Measurements from ENCODE around the gene MORN3.
"Not testable (repeated sequence)": the region's sequence is repeated elsewhere in the genome, so short reads cannot be mapped to it uniquely, and the experiment has no call there.

MORN3 gene

DNA sequence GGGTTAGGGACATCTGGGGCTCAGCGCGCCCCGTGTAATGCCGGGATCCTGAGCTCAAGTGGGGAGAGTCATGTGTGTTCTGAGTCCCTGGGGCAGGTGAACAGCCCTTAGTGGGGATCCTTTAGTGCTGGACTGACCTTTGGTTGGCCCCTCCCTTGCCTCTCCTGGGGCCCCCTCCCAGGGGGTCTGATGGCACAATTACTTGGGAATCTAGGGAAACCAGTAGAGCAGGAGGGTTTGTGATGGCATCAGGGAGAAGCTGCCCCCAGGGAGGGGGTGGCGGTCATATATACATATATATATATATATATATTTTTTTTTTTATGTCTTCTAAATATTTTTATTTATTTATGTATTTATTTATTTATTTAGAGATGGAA, at the start of gene MORN3:
TSS of gene MORN3 (minus strand) at position 134 of the 380 bp plus-strand sequence. CDS start 171 bp downstream, outside the sequence.
- Histone ChIP-seq H3K4me1 (ENCODE audit: insufficient read depth, low read length) (peaks cover 11% of the 10 kb centered on the region), H3K27ac (ENCODE audit: low read depth, low read length) (no peak within 1 kb of the TSS), H3K9ac (ENCODE audit: low read length) (no peak within 1 kb of the TSS), H3K27me3 (ENCODE audit: control insufficient read depth in 1 of 2, insufficient read depth in 2 of 2, low read length in 2 of 2) (no peaks in the 10 kb centered on the region), H3K4me3 (ENCODE audit: low read depth in 1 of 2, low read length in 2 of 2) (no peak within 1 kb of the TSS), H3K9me3 (ENCODE audit: low read length) (no peaks in the 10 kb centered on the region), H3K36me3 (ENCODE audit: insufficient read depth, low read length) (no peaks in the 10 kb centered on the region)

- Histone ChIP-seq H3K4me1 (ENCODE audit: insufficient read depth, low read length) (peaks cover 3% of the 10 kb centered on the region), H3K36me3 (ENCODE audit: insufficient read depth, low read length) (no peaks in the 10 kb centered on the region), H3K27me3 (ENCODE audit: control insufficient read depth in 1 of 2, insufficient read depth in 2 of 2, low read length in 2 of 2) (no peaks in the 10 kb centered on the region), H3K9ac (ENCODE audit: low read length) (no peak overlapping the region), H3K4me3 (ENCODE audit: low read depth in 1 of 2, low read length in 2 of 2) (no peak overlapping the region), H3K27ac (ENCODE audit: low read depth, low read length) (no peak overlapping the region), H3K9me3 (ENCODE audit: low read length) (no peaks in the 10 kb centered on the region)
Observed at GRCh38 chr12:121718653-121719239, 49.3 kb upstream of the MORN3 start.

- H3K27me3 ChIP-seq (ENCODE audit: control insufficient read depth in 1 of 2, insufficient read depth in 2 of 2, low read length in 2 of 2) = no peaks in the 10 kb centered on the region
- no peak overlapping the region for H3K27ac ChIP-seq (ENCODE audit: low read depth, low read length)
Observed at GRCh38 chr12:121717041-121717699, 47.7 kb upstream of the MORN3 start.

GRCh38 chr12:121715862-121716435, 46.5 kb upstream of the MORN3 start:
- Histone ChIP-seq H3K27me3 (ENCODE audit: control insufficient read depth in 1 of 2, insufficient read depth in 2 of 2, low read length in 2 of 2) (no peaks in the 10 kb centered on the region), H3K9me3 (ENCODE audit: low read length) (no peaks in the 10 kb centered on the region), H3K9ac (ENCODE audit: low read length) (no peak overlapping the region), H3K27ac (ENCODE audit: low read depth, low read length) (no peak overlapping the region), H3K4me1 (ENCODE audit: insufficient read depth, low read length) (peaks cover 17% of the 10 kb centered on the region), H3K36me3 (ENCODE audit: insufficient read depth, low read length) (no peaks in the 10 kb centered on the region), H3K4me3 (ENCODE audit: low read depth in 1 of 2, low read length in 2 of 2) (no peak overlapping the region)

More at GRCh38 chr12:121717041-121717699, 47.7 kb upstream of the MORN3 start:
- no peaks in the 10 kb centered on the region for H3K36me3 ChIP-seq (ENCODE audit: insufficient read depth, low read length)
- peaks cover 11% of the 10 kb centered on the region for H3K4me1 ChIP-seq (ENCODE audit: insufficient read depth, low read length)
- no peak overlapping the region for H3K4me3 ChIP-seq (ENCODE audit: low read depth in 1 of 2, low read length in 2 of 2)
- H3K9ac ChIP-seq (ENCODE audit: low read length) = no peak overlapping the region
- no peaks in the 10 kb centered on the region for H3K9me3 ChIP-seq (ENCODE audit: low read length)

DNA sequence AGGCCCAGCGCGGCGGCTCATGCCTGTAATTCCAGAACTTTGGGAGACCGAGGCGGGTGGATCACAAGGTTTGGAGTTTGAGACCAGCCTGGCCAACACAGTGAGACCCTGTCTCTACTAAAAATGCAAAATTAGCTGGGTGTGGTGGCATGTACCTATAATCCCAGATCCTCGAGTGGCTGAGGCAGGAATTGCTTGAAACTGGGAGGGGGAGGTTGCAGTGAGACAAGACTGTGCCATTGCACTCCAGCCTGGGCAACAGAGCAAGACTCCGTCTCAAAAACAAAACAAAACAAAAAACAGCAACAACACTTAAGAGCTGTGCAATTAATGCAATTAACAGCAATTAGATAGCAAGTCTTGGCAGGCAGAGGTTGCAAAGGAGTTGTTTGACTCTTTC, 45.6 kb upstream of the MORN3 start:
- not testable (repeated sequence) for H3K9ac ChIP-seq (ENCODE audit: low read length); H3K4me3 ChIP-seq (ENCODE audit: low read depth in 1 of 2, low read length in 2 of 2); H3K27me3 ChIP-seq (ENCODE audit: control insufficient read depth in 1 of 2, insufficient read depth in 2 of 2, low read length in 2 of 2); H3K9me3 ChIP-seq (ENCODE audit: low read length); H3K36me3 ChIP-seq (ENCODE audit: insufficient read depth, low read length); H3K27ac ChIP-seq (ENCODE audit: low read depth, low read length)
- peaks cover 17% of the 10 kb centered on the region for H3K4me1 ChIP-seq (ENCODE audit: insufficient read depth, low read length)

- H3K27me3 ChIP-seq (ENCODE audit: control insufficient read depth in 1 of 2, insufficient read depth in 2 of 2, low read length in 2 of 2) = no peaks in the 10 kb centered on the region
- peak overlapping the region in 1 of 2 donors; percentile 81 for H3K4me3 ChIP-seq (ENCODE audit: low read depth in 1 of 2, low read length in 2 of 2)
- H3K4me1 ChIP-seq (ENCODE audit: insufficient read depth, low read length) = peaks cover 17% of the 10 kb centered on the region
- no peak overlapping the region for H3K27ac ChIP-seq (ENCODE audit: low read depth, low read length)
- H3K9me3 ChIP-seq (ENCODE audit: low read length) = no peaks in the 10 kb centered on the region
- H3K9ac ChIP-seq (ENCODE audit: low read length) = peak overlapping the region; percentile 43
- H3K36me3 ChIP-seq (ENCODE audit: insufficient read depth, low read length) = no peaks in the 10 kb centered on the region
Observed at GRCh38 chr12:121713793-121714192, 44.3 kb upstream of the MORN3 start.

- Histone ChIP-seq H3K4me1 (ENCODE audit: insufficient read depth, low read length) (peaks cover 17% of the 10 kb centered on the region), H3K9ac (ENCODE audit: low read length) (peak overlapping the region; percentile 43), H3K27me3 (ENCODE audit: control insufficient read depth in 1 of 2, insufficient read depth in 2 of 2, low read length in 2 of 2) (no peaks in the 10 kb centered on the region), H3K36me3 (ENCODE audit: insufficient read depth, low read length) (no peaks in the 10 kb centered on the region), H3K4me3 (ENCODE audit: low read depth in 1 of 2, low read length in 2 of 2) (peak overlapping the region; percentile 81 to 97), H3K27ac (ENCODE audit: low read depth, low read length) (peak overlapping the region; percentile 78), H3K9me3 (ENCODE audit: low read length) (no peaks in the 10 kb centered on the region)
Observed at GRCh38 chr12:121713257-121713777, 43.9 kb upstream of the MORN3 start.

DNA sequence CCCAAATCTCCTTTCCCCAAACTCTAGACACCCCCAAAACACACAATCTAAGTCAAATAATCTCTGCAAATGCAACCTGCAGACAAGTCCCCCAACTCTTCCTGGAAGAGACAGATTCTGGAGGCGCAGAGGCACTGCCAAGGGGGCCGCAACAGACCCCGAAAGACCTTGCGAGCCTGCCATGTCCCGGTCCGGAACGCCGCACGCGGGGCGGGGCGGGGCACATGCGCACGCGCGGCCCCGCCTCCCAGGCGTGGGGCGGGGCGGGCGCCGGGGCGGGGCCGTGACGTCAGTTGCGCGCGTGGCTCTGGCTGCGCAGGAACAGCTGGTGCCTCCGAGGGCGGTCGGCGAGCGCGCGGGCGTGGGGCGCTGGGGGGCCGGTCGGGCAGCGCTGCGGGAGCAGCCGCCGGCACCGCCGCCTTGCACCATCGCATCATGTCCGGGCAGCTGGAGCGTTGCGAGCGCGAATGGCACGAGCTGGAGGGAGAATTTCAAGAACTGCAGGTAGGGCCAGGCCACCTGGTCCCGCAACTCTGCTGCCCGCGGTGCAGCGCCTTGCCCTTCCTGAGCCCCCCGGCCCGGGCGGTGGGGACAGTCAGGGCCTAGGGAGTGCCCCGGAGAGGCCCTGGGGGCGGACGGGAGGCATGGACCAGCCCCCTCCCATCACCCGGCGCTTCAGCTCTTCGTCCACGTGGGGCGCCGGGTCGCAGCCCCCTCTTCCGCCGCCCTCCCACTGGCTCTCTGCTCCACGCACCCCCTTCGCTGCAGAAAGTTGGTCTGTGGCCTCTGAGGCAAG, 43.2 kb upstream of the MORN3 start, which contains the start of gene TMEM120B:
TSS of gene TMEM120B (plus strand) at position 292 of the 796 bp plus-strand sequence. CDS start at position 436, 144 bp downstream.
- peak within 1 kb of the TSS; percentile 62 for H3K9ac ChIP-seq (ENCODE audit: low read length)
- H3K27ac ChIP-seq (ENCODE audit: low read depth, low read length) = peak within 1 kb of the TSS; percentile 95
- no peaks in the 10 kb centered on the region for H3K9me3 ChIP-seq (ENCODE audit: low read length)
- no peaks in the 10 kb centered on the region for H3K27me3 ChIP-seq (ENCODE audit: control insufficient read depth in 1 of 2, insufficient read depth in 2 of 2, low read length in 2 of 2)
- peaks cover 17% of the 10 kb centered on the region for H3K4me1 ChIP-seq (ENCODE audit: insufficient read depth, low read length)
- H3K36me3 ChIP-seq (ENCODE audit: insufficient read depth, low read length) = no peaks in the 10 kb centered on the region
- H3K4me3 ChIP-seq (ENCODE audit: low read depth in 1 of 2, low read length in 2 of 2) = peak within 1 kb of the TSS; percentile 81 to 97

DNA sequence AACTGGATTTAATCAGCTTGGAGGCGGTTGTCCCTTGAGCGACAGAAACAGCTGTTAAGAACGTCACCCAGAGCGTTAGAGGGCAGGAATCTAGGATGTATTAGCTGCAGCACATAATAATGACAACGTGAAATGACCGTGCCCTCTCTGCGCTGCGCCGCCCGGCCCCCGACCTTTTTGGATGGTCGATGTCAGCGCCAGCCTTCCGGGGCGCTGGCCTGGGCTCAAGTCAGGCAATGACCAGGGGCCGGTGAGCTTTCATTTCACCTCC, 42.7 kb upstream of the MORN3 start:
- Histone ChIP-seq H3K9ac (ENCODE audit: low read length) (peak overlapping the region; percentile 62), H3K36me3 (ENCODE audit: insufficient read depth, low read length) (no peaks in the 10 kb centered on the region), H3K4me3 (ENCODE audit: low read depth in 1 of 2, low read length in 2 of 2) (peak overlapping the region; percentile 81 to 97), H3K27me3 (ENCODE audit: control insufficient read depth in 1 of 2, insufficient read depth in 2 of 2, low read length in 2 of 2) (no peaks in the 10 kb centered on the region), H3K27ac (ENCODE audit: low read depth, low read length) (peak overlapping the region; percentile 95), H3K4me1 (ENCODE audit: insufficient read depth, low read length) (peaks cover 17% of the 10 kb centered on the region), H3K9me3 (ENCODE audit: low read length) (no peaks in the 10 kb centered on the region)

DNA sequence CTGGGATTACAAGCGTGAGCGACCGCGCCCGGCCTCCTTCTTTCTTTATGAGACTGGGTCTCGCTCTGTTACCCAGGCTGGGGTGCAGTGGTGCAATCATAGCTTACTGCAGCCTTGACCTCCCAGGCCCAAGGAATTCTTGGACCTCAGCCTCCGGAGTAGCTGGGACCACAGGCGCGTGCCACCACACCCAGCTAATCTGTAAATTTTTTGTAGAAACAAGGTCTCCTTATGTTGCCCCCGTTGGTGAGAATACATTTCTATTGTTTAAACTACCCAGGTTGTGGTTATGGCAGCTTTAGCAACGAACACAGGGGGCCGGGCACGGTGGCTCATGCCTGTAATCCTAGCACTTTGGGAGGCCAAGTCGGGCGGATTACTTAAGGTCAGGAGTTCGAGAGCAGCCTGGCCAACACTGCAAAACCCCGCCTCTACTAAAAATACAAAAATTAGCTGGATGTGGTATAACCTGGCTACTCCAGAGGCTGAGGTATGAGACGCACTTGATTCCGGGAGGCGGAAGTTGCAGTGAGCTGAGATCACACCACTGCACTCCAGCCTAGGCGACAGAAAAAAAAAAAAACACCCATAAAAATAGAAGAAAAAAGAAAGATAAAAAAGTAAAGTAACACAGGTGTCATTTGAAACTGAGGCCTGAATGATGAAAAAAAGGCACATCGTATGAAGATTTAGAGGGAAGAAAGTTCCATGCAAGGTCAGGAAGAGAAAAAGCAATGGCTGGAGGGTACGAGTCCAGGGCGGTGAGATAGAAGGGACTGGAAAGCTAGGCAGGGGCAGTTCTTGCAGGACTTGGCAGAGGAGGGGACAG, 42.1 kb upstream of the MORN3 start:
- Histone ChIP-seq H3K27ac (ENCODE audit: low read depth, low read length) (peak overlapping the region; percentile 95), H3K4me1 (ENCODE audit: insufficient read depth, low read length) (peaks cover 17% of the 10 kb centered on the region), H3K36me3 (ENCODE audit: insufficient read depth, low read length) (no peaks in the 10 kb centered on the region), H3K9me3 (ENCODE audit: low read length) (no peaks in the 10 kb centered on the region), H3K9ac (ENCODE audit: low read length) (peak overlapping the region; percentile 62), H3K27me3 (ENCODE audit: control insufficient read depth in 1 of 2, insufficient read depth in 2 of 2, low read length in 2 of 2) (no peaks in the 10 kb centered on the region), H3K4me3 (ENCODE audit: low read depth in 1 of 2, low read length in 2 of 2) (peak overlapping the region; percentile 81 to 97)

Data from muscle layer of colon (tissue), 2 donors.